SK-N-SH (cell line): ENCODE measurements around the gene CNTNAP5. TPM values are rescaled to one million over a fixed set of nuclear protein-coding genes. Genes with fewer than 3 reads are reported as not detected.
A peak's percentile ranks its signal among the peaks of the same experiment; 100 is the strongest.

Experiments
- CTCF ChIA-PET: fragments of 300-600, 350-600 bp; formaldehyde crosslinking; extraction: SDS; loops from one replicate; lab custom pipeline; 2021; lab: Yijun Ruan, JAX
- POLR2A ChIA-PET: fragments of 350-600 bp; sonication (Branson Sonifier 250); formaldehyde crosslinking; extraction: SDS; loops from one replicate; lab custom pipeline; 2020; ENCODE audit warnings: antibody characterized with exemption, inconsistent platforms; lab: Yijun Ruan, JAX
- DNase-seq: peaks from one replicate; pipeline ENCODE4 v3.0.0; 2012
- H2AFZ ChIP-seq: fragments of 200-600 bp; sonication (generic); 2 replicates; pipeline ENCODE4 v1.8.1; 2016; ENCODE audit warnings: antibody characterized with exemption, mild to moderate bottlenecking, low read depth
- H3F3A ChIP-seq: fragments of 200-600 bp; sonication (generic); replicated peaks from 2 replicates; pipeline ENCODE3; 2016; ENCODE audit warnings: antibody characterized with exemption, mild to moderate bottlenecking; ENCODE audit not compliant: insufficient read depth
- H3K27ac ChIP-seq, 2 experiments: fragments of 200-500 bp in 1 of 2; fragments of 200-600 bp in 1 of 2; sonication (Bioruptor generic) in 1 of 2; sonication (generic), shearing (Covaris generic) in 1 of 2; 2 replicates each; pipeline versions ENCODE4 v1.5.1 to v1.6.1; 2014 to 2016; ENCODE audit warnings: low read depth in 2 of 2, inconsistent platforms in 1 of 2, low read length in 1 of 2, mild to moderate bottlenecking in 1 of 2, mixed read lengths in 1 of 2
- H3K27me3 ChIP-seq: fragments of 200-600 bp; sonication (generic), shearing (Covaris generic); 2 replicates; pipeline ENCODE4 v1.6.1; 2016; ENCODE audit warnings: mixed run types; ENCODE audit not compliant: insufficient read depth
- H3K36me3 ChIP-seq, 2 experiments: fragments of 200-500 bp in 1 of 2; fragments of 200-600 bp in 1 of 2; sonication (Bioruptor generic) in 1 of 2; sonication (generic) in 1 of 2; replicated peaks in 1 of 2; 2 replicates each; pipeline versions ENCODE3 to v1.5.1; 2014 to 2016; ENCODE audit warnings: low read length in 1 of 2, mild to moderate bottlenecking in 1 of 2; ENCODE audit not compliant: insufficient read depth in 2 of 2, control insufficient read depth in 1 of 2
- H3K4me1 ChIP-seq, 2 experiments: fragments of 200-500 bp in 1 of 2; fragments of 200-600 bp in 1 of 2; sonication (Bioruptor generic) in 1 of 2; sonication (generic), shearing (Covaris generic) in 1 of 2; 2 replicates each; pipeline versions ENCODE4 v1.5.1 to v1.6.1; 2014 to 2016; ENCODE audit warnings: low read depth in 1 of 2, low read length in 1 of 2, mixed run types in 1 of 2; ENCODE audit not compliant: insufficient read depth in 2 of 2, control insufficient read depth in 1 of 2
- H3K4me2 ChIP-seq: fragments of 200-600 bp; sonication (generic), shearing (Covaris generic); 2 replicates; pipeline ENCODE4 v1.6.1; 2017; ENCODE audit warnings: mixed run types
- H3K4me3 ChIP-seq, 2 experiments: fragments of 200-500 bp in 1 of 2; fragments of 200-600 bp in 1 of 2; sonication (Bioruptor generic) in 1 of 2; sonication (generic), shearing (Covaris generic) in 1 of 2; 2 replicates each; pipeline versions ENCODE4 v1.5.1 to v1.8.1; 2014 to 2016; ENCODE audit warnings: low read depth in 2 of 2, inconsistent platforms in 1 of 2, low read length in 1 of 2, mild to moderate bottlenecking in 1 of 2, mixed read lengths in 1 of 2, moderate library complexity in 1 of 2
- H3K79me2 ChIP-seq: fragments of 200-600 bp; sonication (generic); 2 replicates; pipeline ENCODE4 v1.8.1; 2017; ENCODE audit warnings: mild to moderate bottlenecking; ENCODE audit not compliant: insufficient read depth
- H3K9ac ChIP-seq: fragments of 200-600 bp; sonication (generic); 2 replicates; pipeline ENCODE4 v1.6.1; 2017; ENCODE audit warnings: mixed run types
- H3K9me2 ChIP-seq: fragments of 200-600 bp; sonication (generic); 2 replicates; pipeline ENCODE4 v1.6.1; 2017; ENCODE audit warnings: mixed run types
- H3K9me3 ChIP-seq: fragments of 200-600 bp; sonication (generic); 2 replicates; pipeline ENCODE4 v1.6.1; 2017; ENCODE audit warnings: mixed run types, mild to moderate bottlenecking, moderate library complexity
- H4K20me1 ChIP-seq: fragments of 200-600 bp; sonication (generic); 2 replicates; pipeline ENCODE4 v1.6.1; 2017; ENCODE audit warnings: mild to moderate bottlenecking, mixed run types; ENCODE audit not compliant: insufficient read depth
- CHD2 ChIP-seq: fragments of 150-350 bp; IDR thresholded peaks from 2 replicates; pipeline ENCODE4 v1.6.1; 2018; ENCODE audit warnings: low read length; ENCODE audit not compliant: partially characterized antibody
- ELF1 ChIP-seq: IDR thresholded peaks from 2 replicates; pipeline ENCODE4 v1.4.0; 2012
- EP300 ChIP-seq, 2 experiments: IDR thresholded peaks; 2 replicates each; pipeline versions ENCODE4 v1.4.0 to v1.6.1; 2012; ENCODE audit warnings: borderline replicate concordance in 1 of 2, low read depth in 1 of 2, low read length in 1 of 2
- EZH2phosphoT487 ChIP-seq: fragments of 200-600 bp; sonication (generic); IDR thresholded peaks from 2 replicates; pipeline ENCODE4 v1.6.1; 2017; ENCODE audit warnings: low read depth, mixed run types, mild to moderate bottlenecking, antibody characterized with exemption, moderate library complexity, borderline replicate concordance
- FOSL2 ChIP-seq: IDR thresholded peaks from 2 replicates; pipeline ENCODE4 v1.4.0; 2012; ENCODE audit warnings: low read depth, mild to moderate bottlenecking, moderate library complexity, borderline replicate concordance
- FOXM1 ChIP-seq: IDR thresholded peaks from 2 replicates; pipeline ENCODE4 v1.4.0; 2012; ENCODE audit warnings: low read depth, mild to moderate bottlenecking
- GABPA ChIP-seq: IDR thresholded peaks from 2 replicates; pipeline ENCODE4 v1.4.0; 2012; ENCODE audit warnings: low read depth, mild to moderate bottlenecking
- GATA2 ChIP-seq: sonication (generic); formaldehyde crosslinking; IDR thresholded peaks from 2 replicates; pipeline ENCODE4 v1.5.0; 2020; ENCODE audit warnings: mild to moderate bottlenecking, missing genetic modification reagents
- IRF3 ChIP-seq: fragments of 150-350 bp; IDR thresholded peaks from 2 replicates; pipeline ENCODE4 v1.6.1; 2016; ENCODE audit warnings: mild to moderate bottlenecking, low read depth, low read length
- JUND ChIP-seq: IDR thresholded peaks from 2 replicates; pipeline ENCODE4 v1.4.0; 2012
- MXI1 ChIP-seq: IDR thresholded peaks from 2 replicates; pipeline ENCODE4 v1.6.1; 2012; ENCODE audit warnings: mild to moderate bottlenecking, low read depth, low read length, improper control_type of control experiment
- NFIC ChIP-seq: IDR thresholded peaks from 2 replicates; pipeline ENCODE4 v1.4.0; 2012; ENCODE audit warnings: borderline replicate concordance
- RAD21 ChIP-seq: IDR thresholded peaks from 2 replicates; pipeline ENCODE4 v1.6.1; 2012; ENCODE audit warnings: mild to moderate bottlenecking, low read length
- RCOR1 ChIP-seq: fragments of 150-350 bp; IDR thresholded peaks from 2 replicates; pipeline ENCODE4 v1.6.1; 2017; ENCODE audit warnings: antibody characterized with exemption, low read length
- RXRA ChIP-seq: IDR thresholded peaks from 2 replicates; pipeline ENCODE4 v1.4.0; 2012; ENCODE audit warnings: low read depth, mild to moderate bottlenecking, borderline replicate concordance
- YY1 ChIP-seq: IDR thresholded peaks from 2 replicates; pipeline ENCODE4 v1.4.0; 2012; ENCODE audit warnings: low read depth, mild to moderate bottlenecking
- WGBS: methylation state at CpG from one replicate; pipeline ENCODE4 v1.1.6; 2017; ENCODE audit warnings: low lambda C conversion rate; 5-methylcytosine and 5-hydroxymethylcytosine counted together
- polyA plus RNA-seq, 3 experiments: library from polyadenylated mRNA; depleted of rRNA; stranded (reverse); fragments of >200 nt; gene quantifications; 2 replicates each; pipeline ENCODE4 v1.2.3, GENCODE V29; 2012
- TF ChIP-seq, protein P1 (sequence below): IDR thresholded peaks from 2 replicates; pipeline ENCODE4 v1.4.0; 2012; ENCODE audit warnings: low read depth
- TF ChIP-seq, protein P2 (sequence below): fragments of 150-350 bp; IDR thresholded peaks from 2 replicates; pipeline ENCODE4 v1.6.1; 2017; ENCODE audit warnings: antibody characterized with exemption, low read length, low read depth, borderline replicate concordance
- TF ChIP-seq, protein P3 (sequence below): IDR thresholded peaks from 2 replicates; pipeline ENCODE4 v1.4.0; 2012; ENCODE audit warnings: low read depth, borderline replicate concordance

The CNTNAP5 gene
- polyA plus RNA-seq, 1 of the 3 experiments (the other 2 are of a cell fraction), result 0.08 TPM

DNA sequence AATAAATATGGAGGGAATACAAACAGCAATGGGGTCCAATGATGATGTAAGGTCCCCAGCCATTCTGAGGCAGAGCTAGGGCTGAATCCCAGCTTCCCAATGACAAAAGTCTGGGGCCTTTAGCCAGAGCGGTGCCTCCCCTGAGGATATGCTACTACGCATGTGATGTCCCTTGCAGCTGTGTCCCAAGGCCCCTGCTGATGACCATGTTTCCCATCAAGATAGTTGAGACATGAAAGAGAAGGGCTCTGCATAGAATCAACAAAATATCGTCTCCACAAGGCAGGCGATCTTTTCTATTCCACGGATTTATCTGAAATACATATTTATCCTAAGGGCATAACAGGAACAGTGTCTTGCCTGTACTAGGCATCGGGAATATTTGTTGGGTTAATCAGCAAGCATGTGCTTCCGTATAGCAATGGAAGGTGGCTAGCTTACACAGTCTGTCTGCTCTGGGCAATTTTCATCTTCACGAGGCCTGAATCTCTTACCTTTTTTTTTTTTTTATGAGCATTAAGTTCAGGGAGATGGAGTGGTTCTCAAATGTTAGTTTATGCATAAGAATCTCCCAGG lies 284.6 kb downstream of the CNTNAP5 start:
- Histone ChIP-seq H3K4me1 (peaks cover 0 to 19% of the 10 kb centered on the region in 2 experiments; a peak in 2 of 4 replicates), H3K9ac (no peak overlapping the region), H3K4me3 (no peak overlapping the region), H3K79me2 (no peaks in the 10 kb centered on the region), H3K4me2 (no peak overlapping the region), H2AFZ (no peak overlapping the region), H3K27ac (peak overlapping the region in 1 of 2 experiments; percentile 74; a peak in 1 of 4 replicates), H3F3A (no peaks in the 10 kb centered on the region), H4K20me1 (no peaks in the 10 kb centered on the region), H3K9me2 (no peaks in the 10 kb centered on the region), H3K36me3 (no peaks in the 10 kb centered on the region), H3K27me3 (no peaks in the 10 kb centered on the region), H3K9me3 (no peaks in the 10 kb centered on the region; the same call in 1 of the 2 replicates)
- ChIA-PET POLR2A (no interaction called here), CTCF (no interaction called here)
- peak; percentile 9 for DNase-seq
- WGBS, result 37% methylated on average over 8 of the region's 8 CpGs
- TF ChIP-seq, protein P1, sequence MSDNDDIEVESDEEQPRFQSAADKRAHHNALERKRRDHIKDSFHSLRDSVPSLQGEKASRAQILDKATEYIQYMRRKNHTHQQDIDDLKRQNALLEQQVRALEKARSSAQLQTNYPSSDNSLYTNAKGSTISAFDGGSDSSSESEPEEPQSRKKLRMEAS, result no peak
- TF ChIP-seq EP300 (IDR thresholded peaks at IDR 0.05; ENCODE audit: borderline replicate concordance in 1 of 2, low read depth in 1 of 2, low read length in 1 of 2), result peak in 1 of 2 experiments; percentile 44; a peak in 1 of 4 replicates
- TF ChIP-seq GATA2 (CRISPR knock-in tag), result 0 out of 2 replicates have a peak, but pooled peaks have one; percentile 12

DNA sequence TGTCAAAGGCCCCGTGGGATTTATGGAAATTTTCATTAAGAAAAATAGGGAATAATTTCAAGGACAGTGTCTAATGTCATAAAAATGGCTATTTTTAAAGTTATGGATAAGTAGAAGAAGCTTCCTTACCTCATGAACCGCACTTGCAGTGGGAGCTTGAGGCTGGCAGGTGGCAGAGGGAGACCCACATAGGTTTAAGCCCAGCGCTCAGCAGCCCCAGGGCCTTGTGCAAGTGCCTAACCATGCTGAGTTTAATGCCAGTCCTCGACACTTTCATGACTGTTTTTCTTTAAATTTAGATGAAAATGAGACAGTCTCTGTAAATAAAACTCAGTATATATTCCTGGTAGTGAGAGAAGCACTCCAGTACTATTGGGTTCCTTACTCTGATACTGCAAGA lies 285.6 kb downstream of the CNTNAP5 start:
- no peaks in the 10 kb centered on the region for H4K20me1 ChIP-seq
- POLR2A ChIA-PET, result no interaction called here
- CTCF ChIA-PET, result interaction anchor here (0.7 kb wide), 1 partner anchor 150 kb away, joined by 3 read pairs; no protein-coding TSS in a partner anchor

DNA sequence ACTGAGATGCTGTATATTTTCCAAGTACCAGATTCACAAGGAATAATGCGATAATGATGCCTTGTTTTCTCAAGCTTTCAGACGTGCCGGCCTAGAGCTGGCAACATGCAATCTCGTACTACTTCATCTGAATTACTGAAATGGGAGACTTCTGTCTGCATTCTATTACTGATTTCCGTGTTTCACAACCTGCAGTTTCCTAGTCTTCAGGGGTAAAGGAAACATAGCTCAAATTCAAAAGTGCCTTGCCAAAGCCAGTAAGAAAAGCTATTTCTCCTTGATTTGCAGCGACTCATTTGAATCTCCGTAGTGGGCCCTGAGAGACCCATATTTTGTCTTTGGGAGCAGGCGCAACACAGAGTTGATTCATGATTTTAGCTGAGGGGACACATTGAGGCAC lies 289.0 kb downstream of the CNTNAP5 start:
- peaks cover 0 to 37% of the 10 kb centered on the region in 2 experiments; a peak in 2 of 4 replicates for H3K4me1 ChIP-seq
- H3K4me3 ChIP-seq, result no peak overlapping the region
- H3K9me2 ChIP-seq, result no peaks in the 10 kb centered on the region
- no peaks in the 10 kb centered on the region; the same call in 1 of the 2 replicates for H3K9me3 ChIP-seq
- H3K27me3 ChIP-seq, result no peaks in the 10 kb centered on the region
- H3K9ac ChIP-seq, result no peak overlapping the region
- H3K79me2 ChIP-seq, result no peaks in the 10 kb centered on the region
- POLR2A ChIA-PET, result no interaction called here
- no peak overlapping the region for H3K27ac ChIP-seq
- CTCF ChIA-PET, result interaction anchor here (1.1 kb wide), 1 partner anchor 288 kb away, joined by 3 read pairs; no protein-coding TSS in a partner anchor
- DNase-seq, result no peak
- no peak overlapping the region for H3K4me2 ChIP-seq
- H4K20me1 ChIP-seq, result no peaks in the 10 kb centered on the region
- no peaks in the 10 kb centered on the region for H3F3A ChIP-seq
- H3K36me3 ChIP-seq, result no peaks in the 10 kb centered on the region
- H2AFZ ChIP-seq, result no peak overlapping the region
- 45% methylated on average over 8 of the region's 8 CpGs for WGBS
- TF ChIP-seq CHD2, result no peak
- TF ChIP-seq JUND, result no peak
- no peak for TF ChIP-seq MXI1
- TF ChIP-seq, protein P1, result no peak
- TF ChIP-seq, protein P2, sequence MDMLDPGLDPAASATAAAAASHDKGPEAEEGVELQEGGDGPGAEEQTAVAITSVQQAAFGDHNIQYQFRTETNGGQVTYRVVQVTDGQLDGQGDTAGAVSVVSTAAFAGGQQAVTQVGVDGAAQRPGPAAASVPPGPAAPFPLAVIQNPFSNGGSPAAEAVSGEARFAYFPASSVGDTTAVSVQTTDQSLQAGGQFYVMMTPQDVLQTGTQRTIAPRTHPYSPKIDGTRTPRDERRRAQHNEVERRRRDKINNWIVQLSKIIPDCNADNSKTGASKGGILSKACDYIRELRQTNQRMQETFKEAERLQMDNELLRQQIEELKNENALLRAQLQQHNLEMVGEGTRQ, result no peak
- TF ChIP-seq, protein P3, sequence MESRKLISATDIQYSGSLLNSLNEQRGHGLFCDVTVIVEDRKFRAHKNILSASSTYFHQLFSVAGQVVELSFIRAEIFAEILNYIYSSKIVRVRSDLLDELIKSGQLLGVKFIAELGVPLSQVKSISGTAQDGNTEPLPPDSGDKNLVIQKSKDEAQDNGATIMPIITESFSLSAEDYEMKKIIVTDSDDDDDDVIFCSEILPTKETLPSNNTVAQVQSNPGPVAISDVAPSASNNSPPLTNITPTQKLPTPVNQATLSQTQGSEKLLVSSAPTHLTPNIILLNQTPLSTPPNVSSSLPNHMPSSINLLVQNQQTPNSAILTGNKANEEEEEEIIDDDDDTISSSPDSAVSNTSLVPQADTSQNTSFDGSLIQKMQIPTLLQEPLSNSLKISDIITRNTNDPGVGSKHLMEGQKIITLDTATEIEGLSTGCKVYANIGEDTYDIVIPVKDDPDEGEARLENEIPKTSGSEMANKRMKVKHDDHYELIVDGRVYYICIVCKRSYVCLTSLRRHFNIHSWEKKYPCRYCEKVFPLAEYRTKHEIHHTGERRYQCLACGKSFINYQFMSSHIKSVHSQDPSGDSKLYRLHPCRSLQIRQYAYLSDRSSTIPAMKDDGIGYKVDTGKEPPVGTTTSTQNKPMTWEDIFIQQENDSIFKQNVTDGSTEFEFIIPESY, result no peak
- no peak for TF ChIP-seq IRF3
- no peak for TF ChIP-seq YY1
- no peak for TF ChIP-seq GABPA
- no peak for TF ChIP-seq RCOR1
- TF ChIP-seq NFIC, result no peak

More for the DNA sequence above, 285.6 kb downstream of the CNTNAP5 start:
- no peaks in the 10 kb centered on the region for H3K36me3 ChIP-seq
- DNase-seq, result no peak
- H3K4me3 ChIP-seq, result no peak overlapping the region
- H3K4me2 ChIP-seq, result no peak overlapping the region
- H3F3A ChIP-seq, result no peaks in the 10 kb centered on the region
- TF ChIP-seq FOXM1 (no peak), RXRA (no peak), EZH2phosphoT487 (no peak), FOSL2 (no peak), YY1 (no peak), RAD21 (no peak), JUND (no peak), ELF1 (no peak)
- 27% methylated on average over 4 of the region's 4 CpGs for WGBS
- peaks cover 0 to 27% of the 10 kb centered on the region in 2 experiments; a peak in 2 of 4 replicates for H3K4me1 ChIP-seq
- H3K9me2 ChIP-seq, result no peaks in the 10 kb centered on the region
- H3K9ac ChIP-seq, result no peak overlapping the region
- H3K79me2 ChIP-seq, result no peaks in the 10 kb centered on the region
- no peak overlapping the region for H2AFZ ChIP-seq
- no peaks in the 10 kb centered on the region for H3K27me3 ChIP-seq
- no peaks in the 10 kb centered on the region; the same call in 1 of the 2 replicates for H3K9me3 ChIP-seq
- no peak overlapping the region for H3K27ac ChIP-seq
